ENCODE data around the gene KCNN4.
A peak's percentile ranks its signal among the peaks of the same experiment; 100 is the strongest.
"Not testable (repeated sequence)": the region's sequence is repeated elsewhere in the genome, so short reads cannot be mapped to it uniquely, and the experiment has no call there.

Gene KCNN4

DNA sequence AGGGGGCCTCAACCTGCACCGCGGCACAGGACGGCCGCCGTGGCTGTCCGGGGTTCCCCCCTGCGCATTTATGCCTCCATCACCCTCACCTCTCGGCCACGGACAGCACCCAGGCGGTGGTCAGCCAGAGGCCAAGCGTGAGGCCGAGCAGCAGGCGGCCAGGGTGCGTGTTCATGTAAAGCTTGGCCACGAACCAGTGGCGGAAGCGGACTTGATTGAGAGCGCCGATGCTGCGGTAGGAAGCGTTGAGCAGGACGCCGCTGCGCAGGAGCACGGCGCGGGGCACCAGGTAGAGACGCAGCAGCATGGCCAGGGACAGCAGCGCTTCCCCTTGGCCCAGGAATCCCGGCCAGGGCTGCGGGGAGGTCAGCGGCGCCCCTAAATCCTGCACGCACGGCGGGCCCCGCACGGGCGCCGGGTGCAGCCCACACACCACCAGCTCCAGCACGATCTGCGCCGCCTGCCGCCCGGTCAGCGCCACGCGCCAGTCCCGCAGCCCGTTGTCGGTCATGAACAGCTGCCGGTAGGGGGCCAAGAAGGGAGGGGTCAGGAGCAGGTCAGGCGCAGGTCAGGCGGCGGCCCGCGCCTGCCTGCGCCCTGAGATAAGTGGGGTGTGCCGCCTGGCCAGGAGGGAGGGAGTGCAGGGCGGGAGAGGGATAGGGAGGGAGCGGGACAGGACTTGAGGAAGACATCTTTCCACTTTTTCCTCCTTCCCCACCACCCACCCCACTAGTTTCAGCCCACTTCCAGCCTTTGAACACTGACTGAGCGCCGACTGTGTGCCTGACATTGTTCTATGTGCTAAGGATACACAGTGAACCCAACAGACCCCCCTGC, 6.5 kb downstream of the KCNN4 start:
- DNase-seq (ENCODE audit: low read depth in 2 of 2): no peak

DNA sequence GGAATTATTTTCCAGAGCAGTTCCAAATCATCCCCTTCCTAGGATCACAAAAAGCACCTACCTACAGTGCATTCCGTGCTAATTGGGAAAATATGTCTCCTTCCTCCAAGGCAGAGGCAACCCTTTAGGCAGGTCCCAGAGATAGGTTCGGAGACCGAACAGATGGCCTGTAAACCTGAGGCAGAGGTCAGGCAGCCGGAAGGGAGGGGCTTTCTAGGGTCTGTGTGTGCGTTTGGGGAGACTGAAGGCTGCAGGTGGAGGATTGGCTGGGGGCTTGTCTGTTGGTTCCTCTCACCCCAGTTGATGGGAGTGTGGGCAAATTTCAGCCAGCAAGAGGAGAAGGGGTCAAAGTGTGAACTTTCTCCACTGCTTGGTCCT, 7.1 kb downstream of the KCNN4 start:
- no peak for DNase-seq (ENCODE audit: low read depth in 2 of 2)

DNA sequence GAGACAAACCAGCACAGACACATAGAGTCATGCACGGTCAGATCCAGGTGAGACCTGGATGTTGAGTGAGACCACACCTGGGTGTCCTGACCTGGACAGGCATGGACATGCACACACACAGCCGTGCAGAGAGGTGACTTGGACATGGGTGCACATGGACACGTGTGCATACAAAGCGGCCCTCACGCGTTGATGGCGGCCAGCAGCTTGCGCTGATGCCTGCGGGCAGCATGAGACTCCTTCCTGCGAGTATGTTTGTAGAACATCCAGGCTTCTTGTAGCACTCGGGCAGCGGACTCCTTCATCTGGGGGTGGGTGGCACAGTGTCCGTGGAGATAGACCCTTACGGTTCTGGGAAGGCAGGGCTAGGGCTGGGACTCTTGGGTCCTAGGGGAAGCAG, 11.5 kb downstream of the KCNN4 start:
- DNase-seq (ENCODE audit: low read depth in 2 of 2): no peak

DNA sequence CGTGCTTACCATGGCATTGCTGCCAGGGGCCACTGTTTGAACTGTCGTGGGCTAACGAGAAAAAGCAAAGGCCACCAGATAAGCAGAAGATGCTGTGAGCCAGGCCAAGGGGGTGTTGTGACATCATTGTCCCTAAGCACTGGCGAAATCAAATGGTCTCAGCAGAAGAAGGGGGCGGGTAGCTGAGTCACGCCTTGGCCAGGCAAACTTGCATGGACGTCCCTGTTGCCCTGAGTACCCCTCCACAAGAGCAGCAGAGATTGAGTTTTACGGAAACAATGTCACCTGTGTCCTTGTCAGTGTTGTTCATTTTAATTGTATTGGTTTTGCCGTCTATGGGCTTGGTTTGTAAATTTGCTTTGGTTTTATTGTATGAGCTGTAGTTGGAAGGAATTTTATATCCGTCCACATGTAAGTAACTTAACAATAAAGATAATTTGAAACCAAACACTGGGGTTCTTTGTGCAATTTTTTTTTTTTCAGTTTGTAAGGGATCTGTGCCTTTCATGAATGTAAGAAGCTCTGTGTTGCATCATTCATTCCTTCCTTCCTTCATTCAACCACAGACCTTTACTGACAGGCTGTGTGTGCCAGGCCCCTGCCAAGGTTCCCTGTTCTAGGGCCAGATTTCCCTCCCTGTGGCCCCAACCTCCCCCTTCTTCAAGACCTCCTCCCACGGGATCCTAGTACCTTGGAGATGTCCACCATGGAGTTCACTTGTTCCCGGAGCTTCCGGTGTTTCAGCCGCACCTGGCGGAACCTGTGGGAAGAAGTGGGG, 12.3 kb downstream of the KCNN4 start:
- no peak for DNase-seq (ENCODE audit: low read depth in 2 of 2)

DNA sequence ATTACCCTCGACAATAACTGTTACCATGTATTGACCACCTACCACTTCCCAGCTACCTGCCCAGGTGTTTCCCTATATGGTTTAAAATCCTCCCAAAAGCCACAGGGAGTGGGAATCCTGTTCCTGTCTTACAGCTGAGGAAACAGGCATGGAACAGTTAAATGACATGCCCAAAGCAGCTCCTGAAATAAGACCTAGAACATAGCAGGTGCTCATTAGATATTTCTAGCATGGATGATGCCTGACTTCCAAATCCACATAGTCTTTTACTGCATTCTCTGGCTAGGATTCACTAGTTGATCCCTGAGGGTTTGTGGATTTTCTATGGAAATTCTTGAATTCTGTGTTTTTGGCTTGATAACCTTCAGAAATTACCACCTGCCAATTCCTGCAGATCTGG, 13.0 kb downstream of the KCNN4 start:
- DNase-seq (ENCODE audit: low read depth in 2 of 2): no peak

DNA sequence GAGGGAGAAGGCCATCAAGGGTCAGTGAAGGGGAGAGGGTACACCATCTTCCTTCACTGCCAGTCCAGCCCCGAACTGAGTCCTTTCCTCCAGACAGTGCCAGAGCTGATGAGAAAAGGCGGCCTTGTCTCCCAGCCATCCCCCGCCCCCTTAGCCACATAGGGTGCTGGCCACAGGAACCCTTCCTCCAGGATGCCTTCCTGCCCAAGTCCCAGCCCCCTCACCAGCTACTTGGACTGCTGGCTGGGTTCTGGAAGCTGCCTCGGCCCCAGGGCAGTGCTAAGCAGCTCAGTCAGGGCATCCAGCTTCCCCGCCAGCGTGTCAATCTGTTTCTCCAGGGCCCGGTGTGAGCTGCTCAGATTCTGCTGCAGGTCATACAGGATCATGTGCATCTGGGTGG, 13.5 kb downstream of the KCNN4 start:
- DNase-seq (ENCODE audit: low read depth in 2 of 2): no peak

DNA sequence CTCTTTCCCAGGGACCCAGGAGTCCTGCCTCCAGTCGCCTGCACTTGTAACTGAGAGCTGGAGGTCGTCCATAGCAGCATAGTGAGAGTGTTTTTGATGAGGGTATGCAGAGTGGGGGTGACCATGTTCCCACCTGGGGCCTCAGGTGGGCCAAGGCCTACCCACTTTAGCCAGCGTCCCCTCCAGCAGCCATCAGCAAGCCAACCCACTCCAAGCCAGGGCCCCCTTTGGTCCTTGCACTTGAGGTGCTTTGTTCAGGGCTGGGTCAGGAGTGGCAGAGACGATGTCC, 14.1 kb downstream of the KCNN4 start:
- DNase-seq (ENCODE audit: low read depth in 2 of 2): no peak

DNA sequence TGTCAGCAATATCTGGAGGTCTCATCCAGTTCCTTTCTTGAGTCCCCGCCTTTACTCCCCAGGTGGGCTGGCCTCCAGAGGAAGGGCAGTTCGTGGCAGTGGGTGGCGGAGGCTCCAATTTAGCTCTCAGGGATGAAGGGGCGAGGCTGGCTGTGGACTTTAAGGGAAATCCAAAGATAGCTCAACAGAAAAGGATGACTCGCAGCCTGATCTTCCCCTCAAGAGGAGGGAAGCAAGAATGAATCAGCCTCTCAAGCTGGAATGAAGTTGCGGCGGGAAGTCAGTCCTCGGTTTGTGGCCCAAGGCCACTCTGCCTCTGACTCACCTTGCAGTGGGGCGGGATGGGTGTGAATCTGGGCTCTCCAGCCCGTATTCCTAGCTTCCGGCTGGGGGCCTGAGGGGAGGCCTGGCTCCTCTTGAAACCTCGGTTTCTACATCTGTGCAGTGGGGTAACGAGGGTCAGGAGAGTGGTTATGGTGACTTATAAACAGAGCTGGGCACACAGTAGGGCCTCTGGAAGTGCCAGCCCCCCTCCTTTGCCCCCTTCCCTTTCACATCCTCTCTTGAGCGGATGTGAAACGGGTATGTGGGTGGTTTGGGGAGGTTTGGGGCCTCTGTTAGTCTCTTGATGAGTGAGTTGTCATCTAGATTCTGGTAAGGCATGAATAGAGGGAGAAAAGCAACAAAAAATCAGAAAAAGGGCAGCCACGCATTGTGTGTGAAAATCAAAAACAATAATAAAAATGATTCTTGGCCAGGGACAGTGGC, 15.5 kb downstream of the KCNN4 start:
- peak; percentile 54 to 66 for DNase-seq (ENCODE audit: low read depth in 2 of 2)

DNA sequence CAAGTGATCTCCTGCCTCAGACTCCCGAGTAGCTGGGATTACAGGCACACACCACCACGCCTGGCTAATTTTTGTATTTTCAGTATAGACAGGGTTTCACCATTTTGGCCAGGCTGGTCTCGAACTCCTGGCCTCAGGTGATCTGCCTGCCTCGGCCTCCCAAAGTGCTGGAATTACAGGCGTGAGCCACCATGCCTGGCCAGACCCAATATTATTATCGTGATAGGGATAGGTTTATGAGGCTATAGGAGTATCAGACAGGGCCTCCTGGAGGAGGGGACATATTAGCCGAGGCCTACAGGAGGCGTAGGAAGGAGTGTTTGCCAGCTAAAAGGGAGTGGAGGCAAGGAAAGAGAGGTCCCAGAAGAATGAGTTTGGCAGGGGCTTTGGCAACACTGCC, 16.1 kb downstream of the KCNN4 start:
- not testable (repeated sequence) for DNase-seq (ENCODE audit: low read depth in 2 of 2)

DNA sequence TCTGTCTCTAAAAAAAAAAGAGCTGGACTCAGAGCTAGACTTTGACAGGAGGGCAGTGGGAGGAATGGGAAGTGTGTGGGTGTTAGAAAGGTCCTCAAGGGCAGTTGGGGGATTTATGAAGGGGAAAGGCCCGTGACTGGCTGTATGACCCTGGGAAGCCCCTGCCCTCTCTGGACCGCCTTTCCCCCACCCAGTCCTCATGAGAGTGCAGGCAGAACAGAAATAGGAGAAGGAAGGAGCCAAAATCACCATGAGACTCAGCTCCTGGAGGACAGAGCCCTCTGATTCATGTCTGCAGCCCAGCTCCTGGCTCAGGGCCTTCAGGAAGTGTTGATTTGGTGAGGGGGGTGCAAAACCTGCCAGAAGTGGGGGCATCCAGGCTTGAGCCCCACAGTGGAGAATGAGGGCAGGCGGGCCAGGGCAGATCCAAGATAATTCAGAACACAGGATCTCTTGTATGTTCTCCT, 17.3 kb downstream of the KCNN4 start:
- no peak for DNase-seq (ENCODE audit: low read depth in 2 of 2)

DNA sequence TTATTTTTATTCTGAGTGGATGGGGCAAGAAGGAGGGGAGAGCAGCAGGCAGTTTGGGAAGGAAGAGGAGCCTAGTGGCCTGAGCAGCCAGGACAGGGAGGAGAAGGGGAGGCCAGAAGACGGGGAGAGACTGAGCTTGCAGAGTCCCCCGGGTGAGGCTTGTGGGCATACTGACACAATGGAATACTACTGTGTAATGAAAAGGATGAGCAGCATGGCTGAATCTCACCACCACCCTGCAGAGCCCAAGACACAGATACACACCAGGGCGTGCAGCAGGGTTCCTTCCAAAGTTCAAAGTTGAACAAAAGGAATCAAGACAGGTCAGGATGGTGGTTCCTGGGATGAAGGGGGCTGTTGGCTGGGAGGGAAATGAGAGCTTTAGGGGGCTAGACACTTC, 18.0 kb downstream of the KCNN4 start:
- no peak for DNase-seq (ENCODE audit: low read depth in 2 of 2)

DNA sequence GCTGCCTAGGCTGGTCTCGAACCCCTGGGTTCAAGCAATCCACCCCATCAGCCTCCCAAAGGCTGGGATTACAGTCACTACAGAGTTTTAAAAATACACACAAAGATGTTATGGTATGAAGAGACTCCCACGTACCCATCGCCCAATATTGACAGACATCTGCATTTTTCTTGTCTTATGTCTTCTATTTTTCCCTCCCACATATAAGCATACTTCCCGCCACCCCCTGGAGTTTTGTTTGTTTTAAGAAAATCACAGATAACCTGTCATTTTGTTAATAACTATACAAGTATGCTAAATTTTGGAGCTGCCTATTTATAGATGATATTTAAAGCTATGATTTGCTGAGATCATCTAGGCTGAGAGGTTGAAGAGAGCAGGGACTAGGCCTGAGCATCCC, 19.8 kb downstream of the KCNN4 start:
- DNase-seq (ENCODE audit: low read depth in 2 of 2): no peak

DNA sequence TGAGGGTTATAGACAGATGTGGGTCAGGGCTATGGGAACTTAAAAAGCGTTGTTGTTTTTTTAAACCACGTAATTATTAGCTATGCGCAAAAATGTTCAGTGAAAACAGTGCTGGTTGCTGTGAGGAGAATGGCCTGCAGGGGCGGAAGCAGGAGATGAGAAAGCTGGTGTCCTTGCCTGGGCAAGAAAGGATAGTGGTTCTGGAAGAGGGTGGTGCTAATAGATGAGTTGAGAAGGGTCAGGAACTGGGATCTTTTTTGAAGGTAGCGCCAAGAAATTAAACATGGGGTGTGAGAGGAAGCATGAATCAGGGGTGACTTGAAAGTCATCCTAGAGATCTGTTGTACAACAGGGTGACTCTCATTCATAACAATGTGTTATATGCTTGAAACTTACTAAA, 21.3 kb downstream of the KCNN4 start:
- no peak for DNase-seq (ENCODE audit: low read depth in 2 of 2)

DNA sequence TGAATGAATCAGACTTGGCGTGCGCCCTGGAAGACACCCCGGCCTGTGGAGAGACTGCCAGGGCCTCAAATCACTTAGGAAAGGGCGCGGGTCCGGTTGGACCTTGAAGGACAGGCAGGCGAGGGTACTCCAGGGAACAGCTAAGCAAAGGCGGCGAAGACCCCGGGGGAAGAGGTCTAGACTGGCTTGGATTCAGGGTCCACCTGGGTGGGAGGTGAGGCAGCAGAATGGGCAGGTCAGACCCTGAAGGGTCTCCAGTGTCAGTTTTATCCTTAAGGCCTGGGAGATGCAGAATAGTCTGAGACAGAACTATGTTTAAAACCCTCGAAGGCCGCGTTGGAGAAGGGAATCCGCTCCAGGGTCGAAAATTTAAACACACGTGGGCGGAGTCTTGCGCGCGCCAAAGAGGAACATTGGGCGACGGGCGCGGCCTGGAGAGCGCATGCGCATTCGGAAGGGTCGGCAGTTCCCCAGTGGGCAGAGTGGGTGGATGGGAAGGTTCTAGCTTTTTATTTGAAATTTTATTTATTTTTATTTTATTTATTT, 25.4 kb downstream of the KCNN4 start:
- DNase-seq (ENCODE audit: low read depth in 2 of 2): peak; percentile 67 to 68

DNA sequence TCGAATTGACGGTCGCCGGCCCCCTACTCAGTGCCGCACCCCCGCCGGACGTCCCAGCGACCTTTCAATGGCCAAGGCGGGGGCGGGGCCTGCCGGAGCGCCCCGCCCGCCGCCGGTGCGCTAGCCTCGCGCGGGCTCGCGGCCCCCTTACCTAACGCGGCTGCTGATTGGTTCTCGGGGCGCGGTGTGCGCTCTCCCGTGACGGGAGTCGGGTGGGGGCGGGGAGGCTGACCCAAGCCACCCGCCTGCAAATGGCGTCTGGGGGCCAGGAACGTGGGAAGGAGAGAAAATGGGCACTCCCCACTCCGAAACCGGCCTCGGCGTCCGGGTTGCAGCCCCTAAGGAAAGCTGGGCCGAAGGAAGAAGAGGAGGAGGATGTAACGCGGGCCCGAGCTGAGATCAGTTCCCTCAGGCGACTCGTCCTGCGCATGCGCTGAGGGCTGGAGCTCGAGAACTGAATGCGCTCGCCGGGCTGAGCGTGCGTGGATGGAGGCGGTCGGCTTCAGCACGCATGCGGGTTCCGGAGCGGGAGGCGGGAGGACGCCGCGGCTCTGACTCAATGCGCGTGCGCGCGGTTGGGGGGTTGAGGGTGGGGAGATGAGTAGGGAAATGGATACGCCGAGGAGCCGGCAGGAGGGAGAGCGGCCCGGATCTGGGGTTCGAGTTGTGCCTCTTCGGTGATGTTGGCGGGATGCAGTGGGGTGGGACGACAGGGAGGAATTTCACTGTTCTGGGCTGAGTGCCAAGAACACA, 26.1 kb downstream of the KCNN4 start, which contains the start of gene SMG9:
TSS of gene SMG9 (minus strand) at position 460 of the 753 bp plus-strand sequence. CDS start 4,221 bp downstream, outside the sequence.
- DNase-seq (ENCODE audit: low read depth in 2 of 2): peak; percentile 97

DNA sequence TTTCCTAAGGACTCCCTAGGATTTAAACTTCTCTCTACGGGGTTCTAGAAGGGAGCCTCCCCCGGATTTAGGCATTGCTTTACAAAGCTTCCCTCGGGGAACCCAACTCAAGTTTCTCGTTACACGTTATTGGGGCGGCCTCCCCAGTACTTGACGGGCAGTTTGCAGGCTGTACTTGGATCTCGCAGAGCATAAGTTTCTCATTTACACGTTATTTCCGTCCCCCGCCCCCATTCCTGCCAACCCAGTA, 26.6 kb downstream of the KCNN4 start:
- DNase-seq (ENCODE audit: low read depth in 2 of 2): no peak

DNA sequence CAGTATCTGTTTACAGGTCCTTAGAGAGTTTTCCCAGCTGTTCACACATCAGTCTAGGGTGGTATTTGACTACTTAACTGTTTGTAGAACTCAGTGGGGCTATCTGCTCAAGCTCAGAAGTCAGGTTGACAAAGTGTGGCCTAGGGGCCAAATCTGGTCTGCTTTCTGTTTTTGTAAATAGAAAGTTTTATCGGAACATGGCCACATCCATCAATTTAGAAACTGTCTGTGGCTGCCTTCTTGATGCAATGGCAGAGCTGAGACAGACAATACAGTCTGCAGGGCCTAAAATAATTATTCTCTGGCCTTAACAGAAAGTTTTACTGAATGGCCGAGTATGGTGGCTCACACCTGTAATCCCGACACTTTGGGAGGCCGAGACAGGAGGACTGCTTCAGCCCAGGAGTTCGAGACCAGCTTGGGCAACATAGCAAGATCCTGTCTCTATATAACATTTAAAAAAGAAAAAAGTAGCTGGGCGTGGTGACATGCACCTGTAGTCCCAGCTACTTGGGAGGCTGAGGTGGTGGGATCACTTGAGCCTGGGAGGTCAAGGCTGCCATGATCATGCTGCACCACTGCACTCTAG, 28.4 kb downstream of the KCNN4 start:
- DNase-seq (ENCODE audit: low read depth in 2 of 2): no peak

DNA sequence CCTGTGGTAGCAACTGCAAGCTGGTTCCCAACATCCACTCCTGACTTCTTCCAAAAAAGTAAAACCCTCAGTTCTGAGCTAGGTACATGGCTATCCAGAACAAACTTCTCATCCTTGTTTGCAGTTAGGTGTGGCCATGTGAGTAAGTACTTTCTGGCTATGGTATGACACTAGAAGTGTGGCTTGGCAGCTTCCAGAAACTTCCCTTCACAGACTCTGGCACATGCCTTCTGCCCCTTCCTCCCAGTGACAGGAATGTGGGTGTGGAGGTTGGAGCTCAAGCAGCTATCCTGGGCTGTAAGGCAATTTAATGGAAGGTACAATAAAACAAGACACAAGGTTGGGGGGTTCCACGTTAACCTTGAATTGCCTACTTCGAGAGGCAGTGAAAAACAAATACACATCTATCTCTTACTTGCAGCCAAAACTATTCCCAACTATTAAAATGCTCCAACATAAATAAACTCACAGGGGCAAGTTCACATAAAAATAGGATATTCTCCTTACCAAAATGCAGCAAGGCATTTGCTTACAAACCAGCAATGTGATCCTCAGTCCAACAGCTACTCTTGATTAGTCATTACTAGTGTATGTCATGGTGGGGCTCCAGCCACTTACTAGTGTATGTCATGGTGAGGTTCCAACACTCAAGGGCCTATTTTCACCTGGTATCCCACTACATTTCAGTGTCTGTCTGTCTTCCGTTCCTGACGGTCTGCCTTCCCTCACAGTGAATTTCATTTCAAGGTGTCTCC, 29.1 kb downstream of the KCNN4 start:
- DNase-seq (ENCODE audit: low read depth in 2 of 2): no peak

DNA sequence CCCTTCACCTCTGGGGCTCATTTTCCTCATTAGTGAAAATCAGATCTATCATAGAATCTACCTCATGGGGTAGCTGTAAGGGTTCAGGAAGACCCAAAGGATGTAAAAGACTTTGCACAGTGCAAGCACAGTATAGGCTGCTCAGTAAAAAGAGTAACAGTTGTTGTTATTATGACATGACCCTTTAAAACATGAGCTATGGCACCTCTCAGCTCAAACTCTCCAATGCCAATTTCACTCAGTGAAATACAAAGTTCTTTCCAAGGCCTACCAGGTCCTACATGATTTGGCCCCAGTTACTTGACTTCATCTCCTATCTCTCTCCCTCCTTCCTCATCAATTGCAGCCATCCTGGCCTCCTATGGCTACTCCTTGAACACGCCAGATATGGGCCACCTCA, 30.9 kb downstream of the KCNN4 start:
- no peak for DNase-seq (ENCODE audit: low read depth in 2 of 2)

DNA sequence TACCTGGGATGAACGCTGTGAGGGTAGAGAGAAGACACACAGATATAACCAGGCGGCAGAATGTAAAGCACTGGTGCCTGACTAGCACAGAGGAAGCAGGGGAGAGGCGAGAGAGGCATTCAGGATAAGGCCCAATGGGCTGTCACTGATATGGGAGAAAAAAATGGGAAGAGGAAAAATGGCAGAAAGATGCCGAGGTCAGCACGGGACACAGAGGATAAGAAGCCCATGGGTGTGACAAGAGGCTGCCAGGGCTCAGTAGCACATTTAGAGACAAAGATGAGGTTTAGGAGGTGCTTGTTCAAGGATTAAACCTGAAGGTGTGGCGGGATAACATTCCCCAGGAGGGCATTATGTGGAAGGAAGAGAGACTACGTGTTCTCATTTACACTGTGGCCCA, 31.6 kb downstream of the KCNN4 start:
- DNase-seq (ENCODE audit: low read depth in 2 of 2): no peak

DNA sequence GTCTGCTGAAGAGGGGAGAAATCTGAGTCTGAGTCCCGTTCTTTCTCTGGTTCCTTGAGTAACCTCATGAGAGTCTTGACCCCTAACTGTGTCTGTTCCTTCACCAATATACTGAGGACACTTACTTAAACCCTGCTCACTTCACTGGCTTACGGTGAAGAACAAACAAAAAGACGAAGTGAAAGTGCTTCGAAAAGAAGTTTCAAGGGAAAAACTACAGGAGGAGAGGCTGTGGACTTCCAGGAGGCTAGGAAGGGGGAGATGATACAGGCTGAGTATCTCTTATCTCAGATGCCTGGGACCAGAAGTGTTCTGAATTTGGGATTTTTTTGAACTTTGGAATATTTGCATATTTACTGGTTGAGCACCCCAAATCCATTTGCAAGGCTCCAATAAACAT, 32.1 kb downstream of the KCNN4 start:
- DNase-seq (ENCODE audit: low read depth in 2 of 2): no peak
